Measurements from ENCODE around the gene RAB27A.

- TF ChIP-seq POLR2A (IDR thresholded peaks at IDR 0.05) = no peak
- TF ChIP-seq CTCF (IDR thresholded peaks at IDR 0.05 in 4 of 5, conservative IDR thresholded peaks at IDR 0.05 in 1 of 5) = no peak
Measured at GRCh38 chr15:55231455-55231854, 58.2 kb downstream of the RAB27A start.

Data from gastrocnemius medialis (tissue), 4 donors.